GM19043 (cell line): Measurements from ENCODE around the gene RSRC2.
"Not testable (repeated sequence)": the region's sequence is repeated elsewhere in the genome, so short reads cannot be mapped to it uniquely, and the experiment has no call there.

Source experiments
- ATAC-seq: cut with Tn5 transposase; IDR thresholded peaks from one replicate; pipeline ENCODE4 v1.9.1; 2021; ENCODE audit warnings: low read depth; ENCODE audit not compliant: unreplicated experiment

Gene RSRC2, protein sequence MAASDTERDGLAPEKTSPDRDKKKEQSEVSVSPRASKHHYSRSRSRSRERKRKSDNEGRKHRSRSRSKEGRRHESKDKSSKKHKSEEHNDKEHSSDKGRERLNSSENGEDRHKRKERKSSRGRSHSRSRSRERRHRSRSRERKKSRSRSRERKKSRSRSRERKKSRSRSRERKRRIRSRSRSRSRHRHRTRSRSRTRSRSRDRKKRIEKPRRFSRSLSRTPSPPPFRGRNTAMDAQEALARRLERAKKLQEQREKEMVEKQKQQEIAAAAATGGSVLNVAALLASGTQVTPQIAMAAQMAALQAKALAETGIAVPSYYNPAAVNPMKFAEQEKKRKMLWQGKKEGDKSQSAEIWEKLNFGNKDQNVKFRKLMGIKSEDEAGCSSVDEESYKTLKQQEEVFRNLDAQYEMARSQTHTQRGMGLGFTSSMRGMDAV

DNA sequence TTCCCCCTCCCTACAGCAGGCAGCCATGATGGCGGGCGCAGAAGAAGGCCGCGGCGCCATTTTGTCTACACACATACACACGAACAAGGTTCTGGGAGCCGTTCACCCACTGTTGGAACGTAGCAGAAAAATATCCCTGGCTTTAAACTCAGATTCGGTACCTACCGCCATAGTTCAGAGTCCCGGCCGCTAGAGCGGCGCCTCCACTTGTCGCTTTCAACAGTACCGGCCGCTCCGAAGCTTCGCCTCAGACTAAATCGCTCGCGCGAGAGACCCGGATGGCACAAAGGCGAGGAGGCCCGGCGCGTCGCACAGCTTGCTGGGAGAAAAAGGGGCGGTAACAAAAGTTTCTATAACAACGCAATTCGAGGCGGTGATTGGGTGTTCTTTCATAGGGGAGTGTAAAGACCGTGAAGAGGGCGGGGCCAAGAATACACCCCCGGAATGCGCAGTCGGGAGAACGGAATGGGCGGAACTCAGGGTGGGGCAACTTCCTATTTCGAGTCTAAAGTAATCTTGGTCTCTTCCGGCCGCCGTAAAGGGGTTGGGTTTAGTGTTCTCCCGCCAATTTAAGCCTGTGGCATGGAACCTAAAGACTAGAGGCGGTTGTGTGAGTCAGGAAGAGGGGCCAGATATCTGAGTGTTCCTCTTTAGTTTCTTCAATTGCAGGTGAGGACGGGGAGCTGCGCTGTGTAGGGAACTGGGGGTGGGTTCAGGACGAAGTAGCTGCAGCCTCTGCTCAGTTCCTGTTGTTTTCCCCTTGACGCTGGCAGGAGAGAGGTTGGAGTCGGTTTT, at the start of gene RSRC2, which contains the start of gene KNTC1:
Gene RSRC2, minus strand, starts transcription at position 254 of the 795 bp plus-strand sequence. Its CDS starts 83 bp downstream, at position 171.
Gene KNTC1, plus strand, starts transcription at position 567 of the 795 bp plus-strand sequence. CDS start 2,815 bp downstream, outside the sequence.
- ATAC-seq: peak; percentile 78

DNA sequence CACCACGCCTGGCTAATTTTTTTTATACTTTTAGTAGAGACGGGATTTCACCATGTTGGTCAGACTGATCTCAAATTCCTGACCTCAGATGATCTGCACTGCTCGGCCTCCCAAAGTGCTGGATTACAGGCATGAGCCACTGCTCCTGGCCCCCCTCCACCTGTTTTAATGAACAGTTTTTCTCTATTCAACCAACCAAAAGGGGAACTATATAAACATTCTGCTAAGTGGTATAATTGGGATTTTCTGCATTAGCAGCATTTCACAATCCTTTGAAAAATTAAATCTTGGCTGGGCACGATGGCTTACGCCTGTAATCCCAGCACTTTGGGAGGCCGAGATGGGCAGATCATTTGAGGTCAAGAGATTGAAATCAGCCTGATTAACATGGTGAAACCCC, 45.1 kb upstream of the RSRC2 start:
- ATAC-seq: no peak

DNA sequence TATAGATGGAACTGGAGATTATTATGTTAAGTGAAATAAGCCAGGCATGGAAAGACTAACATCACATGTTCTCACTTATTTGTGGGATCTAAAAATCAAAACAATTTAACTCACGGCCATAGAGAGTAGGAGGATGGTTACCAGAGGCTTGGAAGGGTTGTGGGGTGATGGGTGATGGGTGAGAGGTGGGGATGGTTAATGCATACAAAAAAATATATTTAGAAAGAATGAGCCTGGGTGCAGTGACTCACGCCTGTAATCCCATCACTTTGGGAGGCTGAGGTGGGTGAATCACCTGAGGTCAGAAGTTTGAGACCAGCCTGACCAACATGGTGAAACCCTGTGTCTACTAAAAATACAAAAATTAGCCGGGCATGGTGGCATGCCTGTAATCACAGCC, 43.3 kb upstream of the RSRC2 start:
- not testable (repeated sequence) for ATAC-seq

DNA sequence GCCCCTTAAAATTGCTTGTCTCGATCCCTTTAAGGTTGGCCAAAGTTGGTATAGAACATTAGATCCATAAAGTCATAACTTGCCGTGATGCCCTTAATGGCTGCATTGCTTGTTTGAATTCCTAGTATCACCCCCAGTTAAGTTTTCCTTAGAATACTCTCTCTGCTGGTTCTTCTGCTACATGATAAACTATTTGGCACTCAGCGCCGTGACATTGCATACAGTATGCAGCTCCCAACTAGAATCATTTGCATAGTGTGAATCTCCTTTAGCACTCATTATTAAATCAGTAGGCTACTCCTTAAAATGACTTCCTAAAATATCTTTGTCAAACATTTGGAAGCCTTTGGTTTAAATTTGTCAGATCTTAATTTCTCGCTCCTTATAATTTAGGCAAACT, 42.6 kb upstream of the RSRC2 start:
- ATAC-seq: no peak

DNA sequence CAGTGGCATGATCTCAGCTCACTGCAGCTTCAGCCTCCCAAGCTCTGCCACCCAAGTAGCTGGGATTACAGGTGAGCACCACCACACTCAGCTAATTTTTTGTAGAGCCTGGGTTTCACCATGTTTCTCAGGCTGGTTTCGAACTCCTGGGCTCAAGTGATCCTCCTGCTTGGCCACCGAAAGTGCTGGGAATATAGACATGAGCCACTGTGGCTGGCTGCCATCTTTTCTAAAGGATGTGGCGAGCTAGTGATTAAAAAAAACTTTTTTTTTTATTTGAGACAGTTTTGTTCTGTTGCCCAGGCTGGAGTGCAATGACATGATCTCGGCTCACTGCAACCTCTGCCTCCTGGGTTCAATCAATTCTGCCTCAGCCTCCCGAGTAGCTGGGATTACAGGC, 40.1 kb upstream of the RSRC2 start:
- not testable (repeated sequence) for ATAC-seq

DNA sequence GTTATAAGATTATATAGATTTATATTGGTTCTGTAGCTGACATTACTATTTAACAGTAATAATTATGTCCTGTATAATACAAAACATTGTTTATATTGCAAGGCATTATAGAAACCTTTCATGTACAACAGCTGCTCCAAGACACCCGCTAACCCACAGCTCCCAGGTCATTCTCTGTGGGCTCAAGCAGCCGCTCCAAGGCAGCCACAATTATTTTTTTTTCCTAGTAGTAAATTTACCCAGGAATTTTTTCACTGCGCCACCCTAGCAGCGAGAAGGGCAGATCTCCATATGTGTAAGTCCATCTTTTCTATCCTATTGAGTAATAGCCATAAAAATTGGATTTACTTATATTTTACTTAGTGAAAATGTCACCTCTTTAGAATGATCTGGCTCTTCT, 36.6 kb upstream of the RSRC2 start:
- ATAC-seq: no peak

DNA sequence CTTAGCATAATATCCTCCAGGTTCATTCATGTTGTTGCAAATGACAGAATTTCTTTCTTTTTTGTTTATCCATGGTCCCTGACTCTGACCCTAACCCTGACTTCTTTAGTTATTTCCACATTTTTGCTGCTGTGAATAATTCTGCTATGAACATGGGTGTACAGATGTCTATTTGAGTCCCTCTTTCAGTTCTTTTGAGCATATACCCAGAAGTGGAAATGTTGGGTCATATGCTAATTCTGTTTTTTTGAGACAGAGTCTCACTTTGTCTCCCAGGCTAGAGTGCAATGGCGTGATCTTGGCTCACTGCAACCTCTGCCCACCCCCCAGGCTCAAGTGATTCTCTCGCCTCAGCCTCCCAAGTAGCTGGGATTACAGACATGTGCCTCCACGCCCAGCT, 33.4 kb upstream of the RSRC2 start:
- ATAC-seq: no peak

DNA sequence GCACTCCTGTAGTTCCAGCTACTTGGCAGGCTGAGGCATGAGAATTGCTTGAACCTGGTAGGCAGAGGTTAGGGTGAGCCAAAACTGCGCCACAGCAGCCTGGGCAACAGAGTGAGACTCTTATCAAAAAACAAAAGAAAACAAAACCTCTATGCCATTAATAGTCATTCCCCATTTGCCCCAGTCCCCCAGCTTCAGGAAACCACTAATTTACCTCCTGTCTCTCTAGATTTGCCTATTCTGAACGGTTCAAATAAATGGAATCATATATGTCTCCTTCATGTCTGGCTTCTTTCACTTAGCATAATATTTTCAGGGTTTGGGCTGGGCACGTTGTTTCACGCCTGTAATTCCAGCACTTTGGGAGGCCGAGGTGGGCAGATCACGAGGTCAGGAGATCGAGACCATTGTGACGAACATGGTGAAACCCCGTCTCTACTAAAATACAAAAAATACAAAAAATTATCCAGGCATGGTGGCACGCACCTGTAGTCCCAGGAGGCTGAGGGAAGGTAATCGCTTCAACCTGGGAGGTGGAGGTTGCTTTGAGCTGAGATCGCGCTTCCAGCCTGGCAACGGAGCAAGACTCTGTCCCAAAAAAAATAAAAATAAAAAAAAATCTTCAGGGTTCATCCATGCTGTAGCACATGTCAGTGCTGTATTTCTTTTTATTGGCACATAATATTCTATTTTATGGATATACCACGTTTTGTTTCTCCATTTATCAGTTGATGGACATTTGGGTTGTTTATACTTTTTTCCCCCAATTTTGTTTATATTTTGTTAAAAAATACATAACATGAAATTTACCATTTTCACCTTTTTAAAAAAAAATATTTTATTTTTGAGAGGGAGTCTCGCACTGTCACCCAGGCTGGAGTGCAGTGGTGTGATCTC, 32.3 kb upstream of the RSRC2 start:
- ATAC-seq: no peak

DNA sequence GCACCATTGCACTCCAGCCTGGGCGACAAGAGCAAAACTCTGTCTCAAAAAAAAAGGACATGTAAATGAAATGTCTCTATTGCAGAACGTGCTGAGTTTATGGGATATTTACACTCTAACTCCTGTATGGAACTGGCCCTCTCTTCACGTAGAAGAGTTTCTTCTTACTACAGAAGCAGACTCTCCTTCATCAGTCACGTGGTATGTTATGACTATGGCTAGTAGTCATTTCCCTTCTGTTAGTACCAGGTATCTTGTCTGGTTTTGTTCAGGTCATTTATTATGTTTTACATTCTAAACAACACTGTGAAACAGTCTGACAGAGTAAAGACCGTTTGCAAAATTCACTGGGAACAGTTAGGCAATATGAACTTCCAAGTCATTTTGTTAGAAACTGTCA, 20.6 kb upstream of the RSRC2 start:
- no peak for ATAC-seq

DNA sequence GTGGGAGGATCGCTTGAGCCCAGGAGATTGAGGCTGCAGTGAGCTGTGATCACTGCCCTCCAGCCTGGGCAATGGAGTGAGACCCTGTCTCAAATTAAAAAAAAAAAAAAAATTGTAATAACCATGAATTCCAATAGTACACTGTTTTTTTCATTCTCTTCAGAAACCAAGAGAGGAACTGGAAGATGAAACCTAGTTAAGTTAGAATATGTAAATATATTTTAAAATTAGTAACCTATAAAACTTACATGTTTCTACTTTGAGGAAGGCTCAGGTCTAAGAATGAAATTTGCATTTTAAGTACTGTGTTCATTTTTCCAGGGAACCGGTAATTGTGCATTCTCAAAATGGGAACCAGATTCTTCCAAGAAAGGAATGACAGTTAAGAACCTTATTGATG, 19.1 kb upstream of the RSRC2 start:
- no peak for ATAC-seq

DNA sequence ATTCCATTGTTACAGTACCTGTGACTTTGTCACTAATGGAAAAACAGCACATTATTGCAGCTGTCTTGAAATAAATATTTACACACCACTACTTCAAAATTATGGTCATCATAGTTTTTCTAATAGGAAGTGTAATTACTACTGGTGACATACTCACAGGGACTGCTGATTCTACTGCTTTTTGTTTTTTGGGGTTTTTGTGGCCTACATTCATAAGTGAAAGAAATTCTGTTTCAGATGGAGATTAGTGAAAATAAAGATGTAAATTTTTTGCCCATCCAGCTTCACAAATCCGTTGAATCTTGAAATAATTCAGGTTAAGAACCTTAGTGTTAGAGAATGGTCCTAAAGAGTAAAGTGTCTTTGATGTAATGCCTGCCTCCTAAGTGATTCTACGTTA, 17.8 kb upstream of the RSRC2 start:
- no peak for ATAC-seq

DNA sequence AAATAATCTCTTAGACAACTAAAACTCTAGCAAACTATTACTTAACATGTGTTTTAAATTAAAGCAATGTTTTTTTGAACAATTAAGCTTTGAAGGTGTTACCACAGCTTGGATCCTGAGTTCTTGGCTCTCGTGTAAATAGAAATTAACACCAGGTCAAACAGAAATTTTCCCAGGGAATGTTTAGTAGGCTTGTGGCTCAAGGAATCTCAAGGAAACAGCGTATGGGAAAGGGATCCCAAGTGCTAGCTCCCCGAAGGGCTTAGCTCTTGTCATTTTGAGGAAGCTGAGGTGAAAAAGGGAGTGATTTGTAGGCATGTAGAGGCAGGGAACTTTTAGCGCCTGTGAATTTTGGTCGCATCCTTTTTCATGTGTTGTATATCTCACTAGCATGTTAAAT, 11.8 kb upstream of the RSRC2 start:
- ATAC-seq: no peak

DNA sequence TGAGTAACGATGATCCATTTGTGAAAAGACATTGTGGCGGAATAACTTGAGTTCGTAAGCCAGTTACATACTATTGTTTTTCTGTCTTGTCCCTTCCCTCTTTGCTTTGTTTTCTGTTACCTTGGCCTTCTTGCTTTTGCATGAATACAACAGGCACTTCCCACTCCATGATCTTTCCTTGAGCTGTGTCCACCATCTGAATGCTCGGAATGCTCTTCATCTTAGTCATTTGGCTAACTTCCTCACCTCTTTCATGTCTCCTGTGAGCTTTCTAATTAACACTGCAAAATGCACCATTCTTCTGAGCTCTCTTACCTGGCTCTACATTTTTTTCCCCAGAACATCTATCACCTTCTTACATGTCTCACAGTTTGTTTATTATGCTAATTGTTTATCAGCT, 10.3 kb upstream of the RSRC2 start:
- no peak for ATAC-seq

DNA sequence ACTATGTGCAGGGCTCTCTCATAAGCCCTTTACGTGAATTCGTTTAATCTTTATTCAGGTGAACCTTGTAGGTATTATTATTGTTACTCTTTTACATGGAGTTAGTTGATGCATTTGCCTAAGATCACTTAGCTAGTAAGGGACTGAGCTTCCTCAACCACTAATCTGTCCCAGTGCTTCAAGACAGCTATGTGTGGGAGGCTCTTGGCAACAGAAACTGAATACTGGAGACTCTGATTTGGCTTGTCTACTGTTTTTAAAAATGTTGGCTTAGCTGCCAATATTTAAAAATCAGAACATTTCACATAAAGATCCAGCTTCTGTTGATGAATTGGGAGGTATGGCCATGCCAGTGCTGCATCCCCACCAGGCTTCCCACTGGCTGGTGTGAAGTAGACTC, 7.1 kb upstream of the RSRC2 start:
- ATAC-seq: no peak

DNA sequence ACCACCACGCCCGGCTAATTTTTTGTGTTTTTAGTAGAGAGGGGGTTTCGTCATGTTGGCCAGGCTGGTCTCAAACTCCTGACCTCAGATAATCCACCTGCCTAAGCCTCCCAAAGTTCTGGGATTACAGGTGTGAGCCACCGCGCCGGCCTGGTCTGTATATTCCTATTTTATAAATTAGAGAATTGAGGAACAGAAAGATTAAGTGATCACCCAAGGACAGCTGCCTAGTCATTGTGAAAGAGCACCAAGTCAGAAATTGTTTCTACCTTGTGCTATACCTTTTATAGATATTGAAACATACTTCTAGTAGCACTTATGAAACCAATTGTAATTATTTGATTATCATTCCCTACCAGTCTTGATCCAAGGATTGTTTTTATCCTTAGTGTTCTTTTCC, 2.3 kb upstream of the RSRC2 start:
- no peak for ATAC-seq

DNA sequence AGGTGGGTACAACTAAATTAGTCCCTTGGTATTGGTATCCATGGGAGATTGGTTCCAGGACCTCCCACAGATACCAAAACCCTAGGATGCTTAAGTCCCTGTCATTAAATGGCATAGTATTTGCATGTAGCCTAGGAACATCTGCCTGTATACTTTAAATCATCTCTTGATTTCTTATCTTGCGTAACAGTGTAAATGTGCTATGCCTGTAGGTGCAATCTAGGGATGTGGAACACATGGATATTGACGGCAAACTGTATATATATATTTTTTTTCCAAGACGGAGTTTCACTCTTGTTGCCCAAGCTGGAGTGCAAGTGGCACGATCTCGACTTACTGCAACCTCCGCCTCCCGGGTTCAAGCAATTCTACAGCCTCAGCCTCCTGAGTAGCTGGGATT, 1.8 kb upstream of the RSRC2 start:
- ATAC-seq: no peak

DNA sequence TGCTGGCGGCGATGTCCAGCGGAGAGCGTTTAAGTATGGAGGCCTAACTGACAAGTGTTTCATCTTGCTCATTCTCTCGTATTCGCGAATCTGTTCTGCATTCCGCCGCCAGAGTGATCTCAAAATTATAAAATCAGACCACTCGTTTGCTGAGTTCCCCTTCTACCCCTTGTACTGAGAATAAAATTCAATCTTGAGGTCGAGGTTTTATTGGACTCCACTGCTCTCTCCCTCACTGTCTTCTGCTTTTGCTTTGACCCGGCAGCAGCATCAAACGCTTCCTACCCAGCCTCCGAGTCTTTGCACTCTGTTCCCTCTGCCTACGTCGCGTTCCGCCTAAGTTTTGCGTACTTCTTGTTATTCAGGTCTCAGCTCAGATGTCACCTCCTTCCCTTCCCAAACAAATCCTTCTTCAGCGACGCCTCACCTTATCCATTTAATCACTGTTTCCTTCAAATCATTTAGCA, 775 bp upstream of the RSRC2 start:
- no peak for ATAC-seq

DNA sequence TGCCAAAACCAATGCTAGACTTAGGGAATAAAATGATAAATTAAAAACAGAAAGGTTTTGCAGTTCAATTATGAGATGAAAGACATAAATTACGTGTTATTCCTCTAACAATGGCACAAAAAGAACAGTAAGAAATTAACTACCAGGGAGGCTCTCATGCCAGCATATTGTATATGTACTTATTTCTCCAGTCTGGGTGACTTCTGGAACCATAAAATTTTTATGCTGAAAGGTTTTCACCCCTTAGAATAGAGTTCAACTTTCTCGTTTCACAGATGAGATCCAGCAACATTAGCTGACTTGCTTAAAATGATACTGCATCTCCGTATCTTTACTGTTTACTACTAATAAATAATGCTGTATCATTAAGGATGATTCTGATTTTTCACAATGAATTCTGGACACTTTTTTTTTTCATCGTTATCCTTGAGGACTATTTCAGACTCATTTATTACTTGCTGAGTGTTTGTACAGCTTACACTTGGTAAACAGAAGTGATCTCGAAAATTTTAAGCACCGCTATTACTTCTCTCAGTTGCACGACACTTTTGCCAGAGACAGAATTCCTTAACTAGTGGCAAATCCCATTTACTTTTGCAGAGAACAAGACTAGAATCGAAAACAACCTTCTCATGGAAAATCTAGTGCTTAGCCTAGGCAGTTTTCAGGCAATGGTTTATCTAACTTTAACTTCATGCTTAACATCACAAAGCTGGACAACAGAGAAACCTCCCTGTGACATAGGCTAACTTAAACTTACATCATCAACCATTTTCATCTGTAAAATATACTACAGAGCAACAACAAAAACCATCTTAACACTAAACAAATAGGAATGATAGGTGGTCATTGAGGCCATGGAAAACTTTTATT, 2.7 kb downstream of the RSRC2 start:
- ATAC-seq: no peak

DNA sequence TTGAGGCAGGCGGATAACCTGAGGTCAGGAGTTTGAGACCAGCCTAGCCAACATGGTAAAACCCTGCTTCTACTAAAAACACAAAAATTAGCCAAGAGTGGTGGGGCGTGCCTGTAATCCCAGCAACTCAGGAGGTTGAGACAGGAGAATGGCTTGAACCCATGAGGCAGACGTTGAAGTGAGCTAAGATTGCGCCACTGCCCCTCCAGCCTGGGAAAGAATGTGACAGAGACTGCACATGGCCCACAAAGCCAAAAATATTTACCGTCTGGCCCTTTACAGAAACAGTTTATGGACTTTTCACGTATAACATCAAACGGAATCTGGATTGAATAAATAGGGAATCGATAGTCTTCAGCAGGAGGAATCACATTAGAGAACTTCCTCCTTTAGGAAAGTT, 3.5 kb downstream of the RSRC2 start:
- no peak for ATAC-seq

DNA sequence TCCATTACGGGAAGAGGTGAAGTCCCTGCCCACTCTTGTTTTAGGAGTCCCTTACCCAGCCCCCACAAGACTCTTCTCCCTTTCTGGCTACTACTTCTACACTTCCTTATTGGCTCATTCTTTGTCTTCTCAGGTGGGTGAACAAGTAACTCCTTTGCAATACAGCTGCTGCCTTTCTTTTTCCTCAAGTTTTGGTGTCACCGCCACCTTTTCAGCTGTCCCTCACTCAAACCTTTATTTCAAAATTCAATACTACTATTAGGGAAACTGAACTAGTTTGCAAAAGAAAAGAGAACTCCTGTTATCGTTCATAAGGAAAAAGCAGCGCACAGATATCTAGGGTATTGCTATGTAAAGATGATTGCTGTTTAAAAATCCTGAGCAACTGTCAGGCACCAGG, 6.1 kb downstream of the RSRC2 start:
- no peak for ATAC-seq
